GM12878 (cell line): ENCODE data around the gene TCEA2. TPM values are rescaled to one million over a fixed set of nuclear protein-coding genes. Genes with fewer than 3 reads are reported as not detected.

Experiments used
- ATAC-seq: fragments of 200-7000 bp; cut with Tn5 transposase; 3 replicates; pipeline ENCODE4 v1.9.1; 2020; ENCODE audit warnings: mild to moderate bottlenecking, moderate library complexity
- BruUV-seq: library from RNA; stranded (reverse); fragments of 400-500 nt; replicated peaks from 2 replicates; lab custom pipeline; 2021; lab: Mats Ljungman, UMichigan
- CTCF ChIA-PET: fragments of 300-600 bp; sonication (Branson Sonifier 250); formaldehyde crosslinking; extraction: SDS; loops from one replicate; lab custom pipeline; 2021; ENCODE audit warnings: inconsistent platforms; lab: Yijun Ruan, JAX
- POLR2A ChIA-PET: fragments of 350-600 bp; formaldehyde crosslinking; extraction: SDS; loops from one replicate; lab custom pipeline; 2021; ENCODE audit warnings: inconsistent platforms; lab: Charles Lee
- RAD21 ChIA-PET: fragments of 300-600 bp; sonication (Branson Sonifier 250); formaldehyde crosslinking; loops from one replicate; lab custom pipeline; 2023; ENCODE audit warnings: antibody characterized with exemption; ENCODE audit not compliant: unreplicated experiment; lab: Charles Lee
- SMC1A ChIA-PET: fragments of 300-600 bp; sonication (Branson Sonifier 250); formaldehyde crosslinking; loops from one replicate; lab custom pipeline; 2023; ENCODE audit not compliant: unreplicated experiment, uncharacterized antibody; lab: Charles Lee
- DNase-seq: peaks from one replicate; pipeline ENCODE4 v3.0.0-alpha.2; 2011; ENCODE audit warnings: low read depth, low spot score
- FAIRE-seq: peaks from 3 replicates; lab custom pipeline; 2011; peaks lifted over from hg19 to GRCh38; lab: Jason Lieb, UNC
- H2AFZ ChIP-seq: 2 replicates; pipeline ENCODE4 v1.6.0; 2011; ENCODE audit warnings: low read depth, low read length, control low read depth; ENCODE audit not compliant: control insufficient read depth
- H3K27ac ChIP-seq: 2 replicates; pipeline ENCODE4 v1.5.1; 2011; ENCODE audit warnings: control low read depth; ENCODE audit not compliant: control insufficient read depth, insufficient read depth
- H3K27me3 ChIP-seq, 2 experiments: replicated peaks in 1 of 2; 2 replicates each; pipeline versions ENCODE4 v1.6.0 to v1.6.1; 2011; ENCODE audit warnings: low read length in 1 of 2; ENCODE audit not compliant: control insufficient read depth in 2 of 2, insufficient read depth in 2 of 2
- H3K36me3 ChIP-seq, 2 experiments: 2 replicates each; pipeline ENCODE4 v1.5.1; 2011; ENCODE audit warnings: low read length in 1 of 2; ENCODE audit not compliant: control insufficient read depth in 2 of 2, insufficient read depth in 2 of 2
- H3K4me1 ChIP-seq: 2 replicates; pipeline ENCODE4 v1.6.1; 2011; ENCODE audit warnings: mild to moderate bottlenecking, low read length, moderate library complexity, mixed read lengths; ENCODE audit not compliant: control insufficient read depth, insufficient read depth
- H3K4me2 ChIP-seq: 2 replicates; pipeline ENCODE4 v1.6.0; 2011; ENCODE audit warnings: control low read depth; ENCODE audit not compliant: control insufficient read depth, insufficient read depth
- H3K4me3 ChIP-seq: fragments of 200-600 bp; sonication (generic); 2 replicates; pipeline ENCODE4 v1.5.1; 2016
- H3K79me2 ChIP-seq: 2 replicates; pipeline ENCODE4 v1.6.0; 2011; ENCODE audit warnings: low read length; ENCODE audit not compliant: control insufficient read depth, insufficient read depth
- H3K9ac ChIP-seq: 2 replicates; pipeline ENCODE4 v1.8.0; 2011; ENCODE audit warnings: low read length, control low read depth, mixed read lengths; ENCODE audit not compliant: control insufficient read depth, insufficient read depth
- H3K9me3 ChIP-seq: replicated peaks from 3 replicates; pipeline ENCODE4 v1.5.1; 2011; ENCODE audit warnings: mild to moderate bottlenecking, low read length; ENCODE audit not compliant: control insufficient read depth, insufficient read depth
- H4K20me1 ChIP-seq: 2 replicates; pipeline ENCODE4 v1.6.0; 2011; ENCODE audit not compliant: control insufficient read depth, insufficient read depth
- BCL11A ChIP-seq: IDR thresholded peaks from 2 replicates; pipeline ENCODE4 v1.6.1; 2011; ENCODE audit warnings: low read depth, low read length
- CBFB ChIP-seq: IDR thresholded peaks from 2 replicates; pipeline ENCODE4 v1.6.1; 2016; ENCODE audit warnings: antibody characterized with exemption, low read depth
- CHD2 ChIP-seq: IDR thresholded peaks from 2 replicates; pipeline ENCODE4 v1.6.1; 2011; ENCODE audit warnings: low read depth, low read length, improper control_type of control experiment, borderline replicate concordance
- EGR1 ChIP-seq, 2 experiments: IDR thresholded peaks; 1 replicate in 1 of 2; 2 replicates in 1 of 2; pipeline ENCODE4 v1.6.1; 2011 to 2012; ENCODE audit warnings: low read depth in 2 of 2, low read length in 2 of 2, borderline replicate concordance in 1 of 2, mild to moderate bottlenecking in 1 of 2, moderate library complexity in 1 of 2
- EP300 ChIP-seq, 2 experiments: fragments of 150-350 bp in 1 of 2; IDR thresholded peaks; 2 replicates each; pipeline ENCODE4 v1.6.1; 2011 to 2012; ENCODE audit warnings: low read depth in 2 of 2, low read length in 2 of 2, borderline replicate concordance in 1 of 2, improper control_type of control experiment in 1 of 2, inconsistent platforms in 1 of 2; ENCODE audit not compliant: control insufficient read depth in 1 of 2
- HDAC2 ChIP-seq: fragments of 200-600 bp; sonication (generic); IDR thresholded peaks from 2 replicates; pipeline ENCODE4 v1.6.1; 2017
- MEF2B ChIP-seq: fragments of 450-650 bp; IDR thresholded peaks from 2 replicates; pipeline ENCODE4 v1.6.1; 2018; ENCODE audit warnings: mild to moderate bottlenecking, moderate library complexity; ENCODE audit not compliant: partially characterized antibody, poor library complexity, severe bottlenecking
- RB1 ChIP-seq: fragments of 450-650 bp; formaldehyde crosslinking; IDR thresholded peaks from 2 replicates; pipeline ENCODE4 v1.6.1; 2017; ENCODE audit warnings: mild to moderate bottlenecking, borderline replicate concordance
- STAT1 ChIP-seq: fragments of 450-650 bp; conservative IDR thresholded peaks from 2 replicates; pipeline ENCODE4 v1.6.1; 2014; ENCODE audit warnings: antibody characterized with exemption, mild to moderate bottlenecking
- ZZZ3 ChIP-seq: IDR thresholded peaks from 2 replicates; pipeline ENCODE4 v1.6.1; 2011; ENCODE audit warnings: low read depth; ENCODE audit not compliant: control insufficient read depth, insufficient read length
- WGBS: methylation state at CpG from one replicate; pipeline ENCODE4 v1.1.6; 2016; ENCODE audit warnings: low lambda C conversion rate; ENCODE audit not compliant: insufficient replicate concordance, insufficient coverage; ENCODE audit errors: missing lambda C conversion rate; 5-methylcytosine and 5-hydroxymethylcytosine counted together
- in situ Hi-C: fragments of 300-500 bp; cut with MboI; formaldehyde crosslinking; loops from 9 replicates; pipeline ENCODE4 v1.14.3; 2018; ENCODE audit warnings: mixed read lengths
- intact Hi-C: fragments of 100-400 bp; cut with micrococcal nuclease; formaldehyde crosslinking; loops from one replicate; pipeline ENCODE4 v1.14.2; 2022; ENCODE audit not compliant: unreplicated experiment
- polyA plus RNA-seq, 11 experiments: library from polyadenylated mRNA; depleted of rRNA in 4 of 11; unstranded in 6 of 11; stranded (reverse) in 5 of 11; fragments of >200 nt; fragmentation: Nextera tagmentation in 4 of 11; fragmentation: Illumina TruSeq in 1 of 11; extraction: Ambion mirVana in 4 of 11; extraction: Trizol in 1 of 11; gene quantifications; 1 replicate in 1 of 11; 2 replicates in 10 of 11; pipeline versions ENCODE4 v1.2.1 to v1.2.3, GENCODE V29; 2011 to 2016; ENCODE audit warnings: inconsistent platforms in 2 of 11, missing spikeins in 2 of 11, low read depth in 1 of 11
- total RNA-seq, 4 experiments: library from RNA; depleted of rRNA in 3 of 4; stranded (reverse); fragments of >200 nt in 3 of 4; fragmentation: Illumina TruSeq in 1 of 4; extraction: Trizol in 1 of 4; gene quantifications; 2 replicates each; pipeline versions ENCODE4 v1.2.1 to v1.2.3, GENCODE V29; 2013 to 2021

Gene TCEA2
- total and polyA plus RNA-seq, 10 of the 15 experiments (the other 5 are each of a cell fraction or from before 2014, with no cell fraction given), result 3.4 to 42.5 (median 13.3) TPM

DNA sequence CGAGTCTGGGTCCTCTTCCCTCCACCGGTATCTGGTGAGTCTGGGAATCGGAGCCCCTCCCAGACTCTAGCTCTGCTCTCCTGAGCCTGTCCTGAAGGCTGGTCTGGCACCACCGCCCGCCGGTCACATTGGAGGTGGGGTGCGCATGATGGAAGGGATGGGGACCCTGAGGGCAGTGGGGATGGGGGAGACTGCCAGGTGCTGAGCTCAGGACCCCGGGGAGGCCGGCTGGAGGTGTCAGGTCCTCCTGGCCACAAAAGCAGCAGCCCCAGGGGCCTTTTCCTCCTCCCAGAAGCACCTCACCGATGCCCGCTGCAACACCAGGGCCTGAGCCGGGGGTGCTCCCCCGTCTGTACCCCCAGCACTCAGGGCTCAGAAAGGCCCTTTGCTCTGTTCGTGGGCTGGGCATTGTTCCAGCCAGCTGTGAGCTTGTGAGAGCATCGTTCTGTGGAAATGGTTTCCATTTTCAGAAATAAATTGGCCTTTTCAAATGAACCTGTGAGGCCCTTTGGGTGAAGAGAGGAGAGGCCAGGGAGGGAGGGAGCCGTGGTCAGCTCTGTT lies 46.9 kb downstream of the TCEA2 start:
- intact Hi-C loops (no loop called here), in situ Hi-C loops (no loop called here)
- ATAC-seq (no peak), FAIRE-seq (no peak), DNase-seq (no peak)
- H3K27ac ChIP-seq, result no peak overlapping the region
- no peak for TF ChIP-seq MEF2B
- no peak for TF ChIP-seq ZZZ3
- TF ChIP-seq CBFB, result no peak
- TF ChIP-seq STAT1, result no peak
- TF ChIP-seq HDAC2, result no peak
- TF ChIP-seq EGR1 (IDR thresholded peaks at IDR 0.05; ENCODE audit: borderline replicate concordance in 1 of 2, low read depth in 2 of 2, low read length in 2 of 2), result no peak
- TF ChIP-seq CHD2, result no peak
- no peak for TF ChIP-seq EP300 (IDR thresholded peaks at IDR 0.05; ENCODE audit: borderline replicate concordance in 1 of 2, control insufficient read depth in 1 of 2, low read depth in 2 of 2, low read length in 2 of 2)
- no peak for TF ChIP-seq RB1
- no peak for TF ChIP-seq BCL11A
- no peaks in the 10 kb centered on the region for H3K79me2 ChIP-seq
- no peaks in the 10 kb centered on the region for H4K20me1 ChIP-seq
- no peaks in the 10 kb centered on the region; the same call in 1 of the 2 replicates for H3K4me1 ChIP-seq
- no peaks in the 10 kb centered on the region for H3K9me3 ChIP-seq
- ChIA-PET CTCF (interaction anchor here (1.0 to 4.6 kb wide), 2 partner anchors 11 to 130 kb away, joined by 3 to 23 read pairs; no protein-coding TSS in a partner anchor), POLR2A (interaction anchor here (0.8 to 1.0 kb wide), 2 partner anchors 9 to 30 kb away, joined by 5 to 6 read pairs; partner anchors contain the start of genes OPRL1 and RGS19), RAD21 (interaction anchor here (1.2 to 4.9 kb wide), 2 partner anchors 10 to 26 kb away, joined by 4 to 16 read pairs; partner anchors contain the start of gene LKAAEAR1), SMC1A (interaction anchor here (0.7 to 1.7 kb wide), 4 partner anchors 9 to 32 kb away, joined by 3 to 5 read pairs (median 4); no protein-coding TSS in a partner anchor)
- no peak overlapping the region for H2AFZ ChIP-seq
- H3K36me3 ChIP-seq, result no peaks in the 10 kb centered on the region
- H3K27me3 ChIP-seq, result peaks cover 0 to 3% of the 10 kb centered on the region in 2 experiments; a peak in 2 of 4 replicates
- no peak overlapping the region for H3K4me2 ChIP-seq
- WGBS, result 44% methylated on average over 16 of the region's 16 CpGs
- no peak overlapping the region for H3K9ac ChIP-seq
- BruUV-seq, result no TSS peak
- H3K4me3 ChIP-seq, result no peak overlapping the region
